OCI-LY7 (cell line): ENCODE measurements around the gene CCR5. TPM values are rescaled to one million over a fixed set of nuclear protein-coding genes. Genes with fewer than 3 reads are reported as not detected.

Experiments used
- BruUV-seq: library from RNA; stranded (reverse); fragments of 400-500 nt; replicated peaks from 2 replicates; lab custom pipeline; 2021; lab: Mats Ljungman, UMichigan
- CTCF ChIA-PET: fragments of 300-600 bp; sonication (Branson Sonifier 250); formaldehyde crosslinking; loops from one replicate; lab custom pipeline; 2022; ENCODE audit warnings: antibody characterized with exemption; ENCODE audit not compliant: unreplicated experiment; lab: Charles Lee
- POLR2A ChIA-PET: fragments of 300-600 bp; sonication (Branson Sonifier 250); formaldehyde crosslinking; loops from one replicate; lab custom pipeline; 2022; ENCODE audit warnings: antibody characterized with exemption; lab: Charles Lee
- DNase-seq: peaks from one replicate; pipeline ENCODE4 v3.0.0-alpha.2; 2015; ENCODE audit warnings: low spot score
- H2AFZ ChIP-seq: fragments of 200-600 bp; sonication (generic), shearing (Covaris generic); 2 replicates; pipeline ENCODE4 v1.6.1; 2014; ENCODE audit warnings: mild to moderate bottlenecking, antibody characterized with exemption, low read length, moderate library complexity
- H3K27ac ChIP-seq: fragments of 200-600 bp; sonication (generic); 2 replicates; pipeline ENCODE4 v1.5.1; 2014; ENCODE audit warnings: mixed run types, low read depth, mild to moderate bottlenecking, moderate library complexity, low read length, inconsistent platforms; ENCODE audit not compliant: poor library complexity, severe bottlenecking
- H3K36me3 ChIP-seq: fragments of 200-600 bp; sonication (generic); 2 replicates; pipeline ENCODE4 v1.6.1; 2014; ENCODE audit warnings: mild to moderate bottlenecking, antibody characterized with exemption, low read length, moderate library complexity, mixed read lengths; ENCODE audit not compliant: insufficient read depth
- H3K4me1 ChIP-seq: fragments of 200-600 bp; sonication (generic); 2 replicates; pipeline ENCODE4 v1.5.1; 2014; ENCODE audit warnings: mild to moderate bottlenecking, low read length; ENCODE audit not compliant: insufficient read depth, poor library complexity, severe bottlenecking
- H3K4me2 ChIP-seq: fragments of 200-600 bp; sonication (generic); 2 replicates; pipeline ENCODE4 v1.6.1; 2014; ENCODE audit warnings: mild to moderate bottlenecking, low read length
- H3K4me3 ChIP-seq: fragments of 200-600 bp; sonication (generic); 2 replicates; pipeline ENCODE4 v1.5.1; 2014; ENCODE audit warnings: mild to moderate bottlenecking, low read depth, low read length; ENCODE audit not compliant: poor library complexity, severe bottlenecking
- H3K79me2 ChIP-seq: fragments of 200-600 bp; sonication (generic); 2 replicates; pipeline ENCODE4 v1.6.1; 2016; ENCODE audit warnings: low read depth, mild to moderate bottlenecking, low read length, moderate library complexity, mixed read lengths; ENCODE audit not compliant: insufficient read depth
- H3K9me2 ChIP-seq: fragments of 200-600 bp; sonication (generic); 2 replicates; pipeline ENCODE4 v1.6.1; 2016; ENCODE audit warnings: mild to moderate bottlenecking, low read length, mixed read lengths; ENCODE audit not compliant: insufficient read depth
- H3K9me3 ChIP-seq: fragments of 200-600 bp; sonication (generic); 2 replicates; pipeline ENCODE4 v1.6.1; 2014; ENCODE audit warnings: mild to moderate bottlenecking, mixed run types, low read length, mixed read lengths
- H4K20me1 ChIP-seq: fragments of 200-600 bp; sonication (generic); 2 replicates; pipeline ENCODE4 v1.6.1; 2014; ENCODE audit warnings: mild to moderate bottlenecking, antibody characterized with exemption, low read length, moderate library complexity, mixed read lengths; ENCODE audit not compliant: insufficient read depth
- EZH2phosphoT487 ChIP-seq: fragments of 200-600 bp; sonication (generic); IDR thresholded peaks from 2 replicates; pipeline ENCODE4 v1.6.1; 2018; ENCODE audit warnings: low read depth, borderline replicate concordance, mild to moderate bottlenecking, mixed run types, antibody characterized with exemption, low read length, moderate library complexity, mixed read lengths
- intact Hi-C: fragments of 100-400 bp; cut with micrococcal nuclease; formaldehyde crosslinking; loops from one replicate; pipeline ENCODE4 v1.10.0; 2022; ENCODE audit not compliant: unreplicated experiment
- total RNA-seq, 2 experiments: library from RNA; depleted of rRNA in 1 of 2; stranded (reverse); fragments of >200 nt in 1 of 2; shearing (Covaris generic) in 1 of 2; gene quantifications; 2 replicates each; pipeline ENCODE4 v1.2.3, GENCODE V29; 2014 to 2022
- TF ChIP-seq, protein P1 (sequence below): fragments of 200-600 bp; sonication (generic); conservative IDR thresholded peaks from 2 replicates; pipeline ENCODE4 v1.5.1; 2014; ENCODE audit warnings: mild to moderate bottlenecking, antibody characterized with exemption, low read length, moderate library complexity, mixed read lengths

CCR5 gene
- total RNA-seq, 2 experiments from 2014 or later: not detected

DNA sequence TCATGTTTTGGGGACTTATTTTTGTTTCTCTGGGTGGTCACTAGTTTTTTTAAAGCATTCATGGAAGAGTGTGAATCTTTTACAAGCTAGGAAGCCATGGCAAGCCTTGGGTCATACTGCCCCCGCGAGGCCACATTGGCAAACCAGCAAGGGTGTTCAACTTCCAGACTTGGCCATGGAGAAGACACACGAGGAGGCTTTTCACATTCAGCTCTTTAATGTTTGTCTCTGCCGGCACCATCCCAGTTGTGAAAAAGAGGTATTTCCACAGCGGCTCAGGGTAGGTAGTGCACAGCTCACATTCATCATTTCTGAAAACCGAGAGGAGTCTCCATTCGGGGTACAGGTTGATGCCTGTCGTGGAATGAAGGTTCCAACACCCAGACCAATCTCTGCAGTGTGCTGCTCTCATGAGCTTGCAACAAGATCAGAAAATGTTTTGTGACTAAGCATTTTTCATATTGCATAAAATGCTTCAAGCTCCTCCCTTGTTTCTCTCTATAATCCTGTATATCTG lies 7.7 kb downstream of the CCR5 start:
- Histone ChIP-seq H3K27ac (no peak overlapping the region), H3K4me3 (no peak overlapping the region), H3K79me2 (no peaks in the 10 kb centered on the region), H3K4me1 (peaks cover 13% of the 10 kb centered on the region), H4K20me1 (no peaks in the 10 kb centered on the region), H3K4me2 (no peak overlapping the region; the same call in 1 of the 2 replicates), H3K36me3 (no peaks in the 10 kb centered on the region), H3K9me3 (no peaks in the 10 kb centered on the region), H2AFZ (no peak overlapping the region), H3K9me2 (no peaks in the 10 kb centered on the region)
- ChIA-PET CTCF (interaction anchor here (0.6 to 1.6 kb wide), 3 partner anchors 9 to 37 kb away, joined by 3 to 7 read pairs (median 3); no protein-coding TSS in a partner anchor), POLR2A (no interaction called here)
- TF ChIP-seq, protein P1, sequence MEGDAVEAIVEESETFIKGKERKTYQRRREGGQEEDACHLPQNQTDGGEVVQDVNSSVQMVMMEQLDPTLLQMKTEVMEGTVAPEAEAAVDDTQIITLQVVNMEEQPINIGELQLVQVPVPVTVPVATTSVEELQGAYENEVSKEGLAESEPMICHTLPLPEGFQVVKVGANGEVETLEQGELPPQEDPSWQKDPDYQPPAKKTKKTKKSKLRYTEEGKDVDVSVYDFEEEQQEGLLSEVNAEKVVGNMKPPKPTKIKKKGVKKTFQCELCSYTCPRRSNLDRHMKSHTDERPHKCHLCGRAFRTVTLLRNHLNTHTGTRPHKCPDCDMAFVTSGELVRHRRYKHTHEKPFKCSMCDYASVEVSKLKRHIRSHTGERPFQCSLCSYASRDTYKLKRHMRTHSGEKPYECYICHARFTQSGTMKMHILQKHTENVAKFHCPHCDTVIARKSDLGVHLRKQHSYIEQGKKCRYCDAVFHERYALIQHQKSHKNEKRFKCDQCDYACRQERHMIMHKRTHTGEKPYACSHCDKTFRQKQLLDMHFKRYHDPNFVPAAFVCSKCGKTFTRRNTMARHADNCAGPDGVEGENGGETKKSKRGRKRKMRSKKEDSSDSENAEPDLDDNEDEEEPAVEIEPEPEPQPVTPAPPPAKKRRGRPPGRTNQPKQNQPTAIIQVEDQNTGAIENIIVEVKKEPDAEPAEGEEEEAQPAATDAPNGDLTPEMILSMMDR: peak; percentile 96
- no peak for TF ChIP-seq EZH2phosphoT487
- intact Hi-C loops: loop anchor here (1.0 to 10.0 kb wide), 5 partner anchors 102 to 614 kb away; no protein-coding TSS in a partner anchor
- BruUV-seq: no TSS peak
- DNase-seq: peak; percentile 73

DNA sequence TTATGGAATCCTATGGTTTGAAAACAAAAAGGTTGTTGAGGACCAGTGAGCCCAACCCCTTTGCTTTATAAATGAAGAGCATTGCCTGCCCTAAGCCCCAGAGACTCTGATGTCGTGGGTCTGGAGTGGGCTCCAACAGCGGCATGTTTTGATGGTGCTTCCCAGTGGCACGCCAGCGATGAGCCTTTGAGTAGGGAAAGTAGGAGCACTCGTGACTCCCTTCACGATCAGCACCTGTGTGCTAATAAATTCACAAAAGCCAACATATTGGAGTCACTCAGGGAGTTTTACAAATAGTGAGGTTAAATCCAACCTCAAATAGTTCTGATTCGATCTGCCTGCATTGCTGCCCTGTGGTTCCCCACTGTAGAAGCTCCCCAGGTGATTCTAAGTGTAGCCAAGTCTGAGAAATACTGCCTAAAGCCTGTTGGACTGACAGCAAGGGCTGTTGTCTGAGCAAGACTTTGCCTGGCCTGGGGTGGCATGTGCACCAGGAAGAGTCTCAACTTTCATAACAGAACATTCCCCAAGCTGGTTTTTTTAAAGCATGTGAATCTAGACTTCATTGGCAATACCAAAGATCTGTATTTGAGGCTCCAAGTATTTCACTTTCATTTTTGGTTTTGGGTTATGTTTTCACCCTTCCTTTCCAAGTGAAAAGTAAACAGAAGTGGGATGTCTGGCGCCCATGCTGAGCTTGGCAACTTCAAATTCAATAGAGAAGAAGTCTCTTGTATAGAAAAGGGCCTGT lies 9.9 kb downstream of the CCR5 start:
- DNase-seq: no peak
- Histone ChIP-seq H3K9me3 (no peaks in the 10 kb centered on the region), H3K4me2 (no peak overlapping the region), H3K36me3 (no peaks in the 10 kb centered on the region), H3K27ac (no peak overlapping the region), H4K20me1 (no peaks in the 10 kb centered on the region), H3K4me1 (peaks cover 31% of the 10 kb centered on the region), H3K4me3 (no peak overlapping the region), H2AFZ (0 out of 2 replicates have a peak overlapping the region, but pooled peaks have one; percentile 0), H3K9me2 (no peaks in the 10 kb centered on the region), H3K79me2 (no peaks in the 10 kb centered on the region)
- no peak for TF ChIP-seq EZH2phosphoT487
- TF ChIP-seq, protein P1: no peak
- no TSS peak for BruUV-seq
- ChIA-PET CTCF (no interaction called here), POLR2A (interaction anchor here (0.5 kb wide), 1 partner anchor 159 kb away, joined by 3 read pairs; no protein-coding TSS in a partner anchor)
- intact Hi-C loops: loop anchor here (5.0 kb wide), 1 partner anchor 177 kb away; no protein-coding TSS in a partner anchor

DNA sequence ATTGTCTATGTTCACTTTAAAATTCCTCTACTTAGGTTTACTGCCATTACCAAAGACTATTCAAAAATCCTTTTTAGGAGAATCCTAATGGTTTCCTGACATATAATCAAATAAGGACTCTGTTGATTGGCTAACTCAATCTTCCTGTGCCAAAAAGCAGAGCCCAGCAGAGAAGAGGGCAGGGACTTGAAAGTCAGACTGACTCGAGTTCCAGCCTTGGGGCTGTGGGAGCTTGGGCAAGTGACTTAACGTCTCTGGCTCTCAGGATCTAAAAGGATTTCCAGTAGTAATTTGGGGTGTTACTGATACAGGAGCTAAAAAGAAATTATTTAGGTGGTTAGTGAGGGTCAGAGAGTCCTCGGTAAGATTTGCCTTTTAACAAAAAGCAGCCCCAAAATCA lies 10.9 kb downstream of the CCR5 start:
- no peaks in the 10 kb centered on the region for H4K20me1 ChIP-seq
- H3K9me3 ChIP-seq: no peaks in the 10 kb centered on the region
- peaks cover 31% of the 10 kb centered on the region for H3K4me1 ChIP-seq
- no peak overlapping the region for H3K4me3 ChIP-seq
- H3K4me2 ChIP-seq: no peak overlapping the region
- DNase-seq: no peak
- intact Hi-C loops: loop anchor here (5.0 kb wide), 1 partner anchor 176 kb away; no protein-coding TSS in a partner anchor
- no peaks in the 10 kb centered on the region for H3K9me2 ChIP-seq
- BruUV-seq: no TSS peak
- H3K27ac ChIP-seq: no peak overlapping the region
- H3K79me2 ChIP-seq: no peaks in the 10 kb centered on the region
- CTCF ChIA-PET: no interaction called here
- no peaks in the 10 kb centered on the region for H3K36me3 ChIP-seq
- POLR2A ChIA-PET: interaction anchor here (0.5 kb wide), 1 partner anchor 158 kb away, joined by 3 read pairs; no protein-coding TSS in a partner anchor
- no peak overlapping the region for H2AFZ ChIP-seq
- TF ChIP-seq, protein P1: no peak
- no peak for TF ChIP-seq EZH2phosphoT487
